ENCODE data around the gene PFN1.

PFN1 gene

GRCh38 chr17:4948166-4948930 lies at the start of gene PFN1:
Gene PFN1, minus strand, starts transcription at chr17:4948530. Its CDS starts 136 bp downstream, at chr17:4948394.
- peak; percentile 62 for DNase-seq (ENCODE audit: low read depth, low spot score)

GRCh38 chr17:4997302-4998026 lies 49.1 kb upstream of the PFN1 start, which contains the start of the genes INCA1 and KIF1C:
Gene INCA1, minus strand, starts transcription at chr17:4997522. Its CDS starts 3,085 bp downstream, at chr17:4994437.
Gene KIF1C, plus strand, starts transcription at chr17:4997950. Its CDS starts 2,297 bp downstream, at chr17:5000247.
- DNase-seq (ENCODE audit: low read depth, low spot score) = peak; percentile 50

GRCh38 chr17:4994081-4994595 lies 45.8 kb upstream of the PFN1 start:
- no peak for DNase-seq (ENCODE audit: low read depth, low spot score)

GRCh38 chr17:4987767-4988567 lies 39.6 kb upstream of the PFN1 start:
- DNase-seq (ENCODE audit: low read depth, low spot score) = no peak

GRCh38 chr17:4986951-4987766 lies 38.8 kb upstream of the PFN1 start, which contains the start of gene CAMTA2:
Gene CAMTA2, minus strand, starts transcription at chr17:4987675. Its CDS starts 1,453 bp downstream, at chr17:4986222.
- DNase-seq (ENCODE audit: low read depth, low spot score) = no peak

- no peak for DNase-seq (ENCODE audit: low read depth, low spot score)
Measured at GRCh38 chr17:4986403-4986802, 38.1 kb upstream of the PFN1 start.

- DNase-seq (ENCODE audit: low read depth, low spot score) = no peak
Measured at GRCh38 chr17:4982305-4982704, 34.0 kb upstream of the PFN1 start.

- no peak for DNase-seq (ENCODE audit: low read depth, low spot score)
Measured at GRCh38 chr17:4980644-4981216, 32.4 kb upstream of the PFN1 start.

GRCh38 chr17:4978726-4979125 lies 30.4 kb upstream of the PFN1 start:
- DNase-seq (ENCODE audit: low read depth, low spot score) = no peak

- DNase-seq (ENCODE audit: low read depth, low spot score) = no peak
Measured at GRCh38 chr17:4974115-4974670, 25.9 kb upstream of the PFN1 start.

- no peak for DNase-seq (ENCODE audit: low read depth, low spot score)
Measured at GRCh38 chr17:4973256-4974114, 25.2 kb upstream of the PFN1 start.

GRCh38 chr17:4972752-4973151 lies 24.4 kb upstream of the PFN1 start:
- DNase-seq (ENCODE audit: low read depth, low spot score) = no peak

GRCh38 chr17:4972322-4972721 lies 24.0 kb upstream of the PFN1 start:
- DNase-seq (ENCODE audit: low read depth, low spot score) = no peak

- DNase-seq (ENCODE audit: low read depth, low spot score) = no peak
Measured at GRCh38 chr17:4971826-4972225, 23.5 kb upstream of the PFN1 start.

GRCh38 chr17:4970273-4970672 lies 21.9 kb upstream of the PFN1 start:
- no peak for DNase-seq (ENCODE audit: low read depth, low spot score)

- DNase-seq (ENCODE audit: low read depth, low spot score) = no peak
Measured at GRCh38 chr17:4969551-4970173, 21.3 kb upstream of the PFN1 start.

GRCh38 chr17:4969047-4969550 lies 20.8 kb upstream of the PFN1 start:
- DNase-seq (ENCODE audit: low read depth, low spot score) = no peak

GRCh38 chr17:4968486-4969046 lies 20.2 kb upstream of the PFN1 start:
- DNase-seq (ENCODE audit: low read depth, low spot score) = no peak
